ENCODE measurements around the gene OR4K15.

DNA sequence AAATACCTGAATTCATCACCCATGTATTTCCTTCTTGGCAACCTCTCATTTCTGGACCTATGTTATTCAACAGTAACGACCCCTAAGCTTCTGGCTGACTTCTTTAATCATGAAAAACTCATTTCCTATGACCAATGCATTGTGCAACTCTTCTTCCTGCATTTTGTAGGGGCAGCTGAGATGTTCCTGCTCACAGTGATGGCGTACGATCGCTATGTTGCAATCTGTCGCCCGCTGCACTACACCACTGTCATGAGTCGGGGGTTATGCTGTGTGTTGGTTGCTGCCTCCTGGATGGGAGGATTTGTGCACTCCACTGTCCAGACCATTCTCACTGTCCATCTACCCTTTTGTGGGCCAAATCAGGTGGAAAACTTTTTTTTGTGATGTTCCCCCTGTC is 26.9 kb downstream of the OR4K15 start:
- TF ChIP-seq CTCF (conservative IDR thresholded peaks at IDR 0.05; ENCODE audit: low read length) (no peak), EZH2phosphoT487 (IDR thresholded peaks at IDR 0.05; ENCODE audit: borderline replicate concordance) (no peak)

Measured in Loucy (cell line).